Skeletal muscle cell (primary cell): Measurements from ENCODE around the gene KRT3.
"Not testable (repeated sequence)": the region's sequence is repeated elsewhere in the genome, so short reads cannot be mapped to it uniquely, and the experiment has no call there.

Experiments used
- DNase-seq: peaks from one replicate; pipeline ENCODE4 v3.0.0-alpha.2; 2010; ENCODE audit warnings: low read depth
- H3K4me3 ChIP-seq: 2 replicates; pipeline ENCODE4 v1.5.1; 2011; ENCODE audit warnings: low read depth, mild to moderate bottlenecking, control low read depth, low read length, moderate library complexity

The KRT3 gene

GRCh38 chr12:52801773-52802172 lies 5.9 kb upstream of the KRT3 start:
- no peak for DNase-seq
- no peak overlapping the region for H3K4me3 ChIP-seq

DNA sequence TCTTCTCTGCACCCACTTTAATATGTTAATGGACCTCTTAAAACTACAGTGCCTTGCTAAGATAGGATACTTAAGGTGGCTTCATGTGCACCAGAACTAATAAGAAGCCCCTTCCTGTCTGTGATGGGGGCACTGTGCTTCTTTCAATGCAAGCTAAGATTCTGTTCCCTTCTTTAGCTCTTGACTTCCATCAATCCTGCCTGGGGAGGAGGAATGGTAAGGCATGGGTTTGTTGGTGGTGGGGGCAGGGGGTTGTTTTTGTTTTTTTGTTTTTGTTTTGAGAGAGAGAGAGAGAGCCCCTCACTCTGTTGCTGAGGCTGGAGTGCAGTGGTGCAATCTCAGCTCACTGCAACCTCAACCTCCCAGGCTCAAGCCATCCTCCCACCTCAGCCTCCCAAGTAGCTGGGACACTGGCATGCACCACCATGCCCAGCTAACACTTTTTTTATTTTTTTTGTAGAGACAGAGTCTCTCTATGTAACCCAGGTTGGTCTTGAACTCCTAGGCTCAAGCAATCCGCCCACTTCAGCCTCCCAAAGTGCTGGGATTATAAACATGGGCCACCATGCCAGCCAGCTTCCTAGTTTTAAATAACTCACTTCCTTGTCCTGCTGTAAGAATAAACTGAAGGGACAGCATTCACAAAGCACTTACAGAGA lies 4.5 kb upstream of the KRT3 start:
- H3K4me3 ChIP-seq = no peak overlapping the region
- DNase-seq = no peak

DNA sequence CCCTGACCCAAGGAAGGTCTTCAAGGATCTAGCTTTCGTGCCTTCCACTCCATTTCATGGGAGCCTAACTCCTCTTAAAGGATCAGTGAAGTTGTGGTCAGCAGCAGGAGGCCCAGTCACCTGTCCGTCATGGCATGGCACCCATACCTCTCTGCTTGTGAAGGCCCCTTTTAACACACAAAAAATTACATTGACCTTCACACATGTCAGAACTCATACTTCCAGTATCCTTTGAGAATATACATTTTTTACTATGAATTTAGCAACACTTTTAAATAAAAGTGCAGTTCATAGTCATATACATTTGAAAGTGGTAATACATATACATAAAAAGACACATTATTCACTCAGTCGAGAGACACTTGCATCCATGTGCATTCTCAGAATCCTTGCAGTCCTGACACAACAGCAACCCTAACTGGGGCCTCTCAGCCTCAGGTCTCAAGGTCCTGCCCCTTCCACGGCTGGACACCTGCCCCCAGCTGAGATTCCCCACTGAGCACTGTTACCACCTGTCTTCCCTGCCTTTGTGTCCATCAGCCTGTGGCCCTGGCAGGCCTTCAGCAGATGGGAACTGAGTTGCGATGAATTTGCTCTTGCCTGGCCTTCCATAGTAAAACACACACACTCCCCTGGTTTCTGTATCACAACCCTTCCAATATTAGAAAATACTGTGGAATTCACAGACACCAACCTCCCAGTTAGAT lies 3.7 kb upstream of the KRT3 start:
- no peak overlapping the region for H3K4me3 ChIP-seq
- no peak for DNase-seq

DNA sequence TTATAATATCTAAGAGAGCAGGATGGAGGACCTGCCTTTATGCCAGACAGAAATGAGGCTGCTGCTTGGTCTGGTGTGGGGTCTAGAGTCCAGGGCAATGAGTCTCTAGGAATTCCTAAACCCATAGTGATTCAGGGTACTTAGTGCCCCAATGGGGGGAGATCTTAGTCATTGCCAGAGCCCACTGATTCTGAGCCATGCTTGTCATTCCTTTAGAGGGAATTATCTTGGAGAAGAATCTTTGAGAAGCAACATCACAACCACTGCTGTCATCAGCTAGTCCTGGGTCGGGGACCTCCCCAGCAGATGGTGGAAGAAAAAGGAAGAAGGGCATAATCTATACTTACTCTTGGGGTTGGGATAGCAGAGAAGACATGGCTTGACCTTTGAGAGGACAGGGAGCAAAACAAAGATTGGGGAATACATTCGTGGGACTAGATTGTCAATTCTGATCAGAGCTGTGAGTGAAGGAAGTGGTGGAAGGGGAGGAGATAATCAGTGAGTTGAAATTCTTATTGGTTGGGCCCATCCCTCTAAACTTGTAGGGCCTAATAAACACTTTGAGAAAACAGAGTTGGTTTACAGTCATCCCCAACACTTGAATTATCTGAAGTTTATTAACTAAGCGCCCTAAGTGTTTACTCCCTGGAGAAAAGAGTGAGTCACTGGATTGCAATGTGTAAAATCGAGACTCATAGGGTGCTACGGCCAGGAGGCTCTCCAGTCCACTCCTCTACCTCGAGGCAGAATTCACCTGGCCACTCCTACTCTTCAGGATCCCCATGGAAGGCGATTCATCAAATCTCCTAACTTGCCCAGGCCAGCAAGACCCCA lies 3.0 kb upstream of the KRT3 start:
- no peak for DNase-seq
- H3K4me3 ChIP-seq = no peak overlapping the region

GRCh38 chr12:52798003-52798670 lies 2.2 kb upstream of the KRT3 start:
- H3K4me3 ChIP-seq = no peak overlapping the region
- no peak for DNase-seq

- DNase-seq = no peak
- no peak overlapping the region for H3K4me3 ChIP-seq
Measured at GRCh38 chr12:52797529-52797894, 1.6 kb upstream of the KRT3 start.

- no peak overlapping the region for H3K4me3 ChIP-seq
- DNase-seq = no peak
Measured at GRCh38 chr12:52796839-52797528, 1.1 kb upstream of the KRT3 start.

GRCh38 chr12:52796429-52796794 lies 495 bp upstream of the KRT3 start:
- DNase-seq = no peak
- H3K4me3 ChIP-seq = no peak overlapping the region

GRCh38 chr12:52795332-52795674 lies 614 bp downstream of the KRT3 start:
- not testable (repeated sequence) for DNase-seq

DNA sequence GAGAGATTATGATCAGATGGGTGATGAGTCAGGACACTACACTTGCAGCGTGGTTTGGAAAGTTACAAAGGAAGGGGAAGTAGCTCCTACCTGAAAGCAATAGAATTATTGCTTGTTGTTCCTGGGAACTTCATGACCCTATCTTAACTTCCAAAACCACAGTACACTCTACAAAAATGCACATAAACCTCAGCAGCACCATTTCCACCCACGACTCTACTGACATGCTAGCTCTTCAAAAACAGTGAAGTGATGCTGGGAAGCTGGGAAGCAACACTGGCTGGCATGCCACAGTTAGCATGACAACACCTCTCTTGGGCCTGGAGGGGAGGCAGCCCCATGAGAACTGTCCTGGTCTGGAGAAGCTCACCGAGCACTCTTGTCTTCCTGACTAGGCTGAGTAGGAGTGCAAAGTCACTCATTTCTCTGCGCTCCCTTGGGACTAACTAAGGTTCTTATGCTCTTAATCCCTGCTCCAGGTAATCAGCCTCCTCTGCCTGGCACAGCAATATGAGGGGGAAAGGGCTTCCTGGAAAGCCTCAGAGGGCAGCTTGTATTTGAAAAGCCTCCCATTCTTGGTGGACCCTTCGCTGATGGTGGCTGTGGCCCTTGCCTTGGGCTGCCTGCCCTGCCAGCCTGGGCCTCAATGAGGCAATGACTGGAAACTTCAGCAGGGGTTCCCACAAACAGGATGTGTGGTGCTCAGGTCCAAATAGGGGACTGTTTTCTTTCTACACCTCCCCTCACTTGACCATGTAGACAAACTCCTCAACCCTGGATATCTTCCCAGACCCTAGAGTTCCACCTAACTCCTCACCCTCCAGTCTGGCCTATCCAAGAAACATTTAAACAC lies 1.2 kb downstream of the KRT3 start:
- no peak overlapping the region for H3K4me3 ChIP-seq
- DNase-seq = no peak

More at GRCh38 chr12:52795332-52795674, 614 bp downstream of the KRT3 start:
- not testable (repeated sequence) for H3K4me3 ChIP-seq

- no peak overlapping the region for H3K4me3 ChIP-seq
- DNase-seq = no peak
Measured at GRCh38 chr12:52792185-52793029, 3.5 kb downstream of the KRT3 start.

- H3K4me3 ChIP-seq = no peak overlapping the region
- DNase-seq = no peak
Measured at GRCh38 chr12:52791271-52792184, 4.4 kb downstream of the KRT3 start.

DNA sequence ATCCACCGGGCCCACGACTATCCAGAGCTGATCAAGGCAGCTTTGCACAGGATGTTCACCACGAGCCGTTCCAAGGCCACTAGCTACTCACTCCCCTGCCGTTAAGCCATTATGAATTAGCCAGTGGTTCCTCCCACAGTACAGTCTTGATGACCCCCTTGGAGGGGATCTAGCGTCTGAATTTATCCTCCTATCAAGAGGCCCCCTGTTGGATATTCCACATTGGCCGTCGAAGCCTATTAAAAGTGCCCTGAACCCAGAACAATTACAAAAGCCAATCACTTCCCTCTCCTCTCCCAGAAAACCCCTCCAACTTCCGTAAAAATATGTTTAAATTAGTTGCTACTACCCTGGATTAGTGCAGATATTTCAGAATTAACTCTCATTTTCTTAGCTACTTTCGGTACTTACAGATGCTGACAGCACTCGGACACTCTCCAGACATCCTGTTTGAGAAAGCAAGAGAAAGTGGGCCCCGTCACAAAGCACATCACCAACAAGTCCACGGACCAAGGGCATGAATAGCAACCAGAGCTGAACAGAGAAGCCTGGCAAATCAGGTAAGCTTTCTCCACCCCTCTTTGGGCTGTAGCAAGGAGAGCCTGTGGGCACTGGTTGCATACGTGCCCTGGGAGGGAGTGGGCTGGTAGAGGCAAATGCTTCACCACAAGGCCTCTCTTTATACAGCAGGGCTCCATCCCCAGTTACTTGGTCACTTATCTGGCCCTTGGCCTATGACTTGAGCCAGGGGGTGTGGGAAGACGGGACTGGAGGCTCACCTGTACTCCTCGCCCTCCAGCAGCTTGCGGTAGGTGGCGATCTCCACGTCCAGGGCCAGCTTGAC lies 5.3 kb downstream of the KRT3 start:
- no peak for DNase-seq

GRCh38 chr12:52789637-52790426 lies 6.1 kb downstream of the KRT3 start:
- no peak for DNase-seq
- no peak overlapping the region for H3K4me3 ChIP-seq

More for the DNA sequence above, 5.3 kb downstream of the KRT3 start:
- H3K4me3 ChIP-seq = no peak overlapping the region
